Endothelial cell of hepatic sinusoid (primary cell): ENCODE data around the gene STAU1.
"Not testable (repeated sequence)": the region's sequence is repeated elsewhere in the genome, so short reads cannot be mapped to it uniquely, and the experiment has no call there.

Source experiments
- in situ Hi-C: cut with HindIII; loops from 2 replicates; pipeline ENCODE4 v1.10.0; 2017; ENCODE audit warnings: low sequenced_read_pairs

The STAU1 gene

GRCh38 chr20:49203746-49204145 lies 15.6 kb upstream of the STAU1 start:
- in situ Hi-C loops: loop anchor here (5.0 to 10.0 kb wide), 2 partner anchors 39 to 49 kb away; no protein-coding TSS in a partner anchor

GRCh38 chr20:49203011-49203410 lies 14.9 kb upstream of the STAU1 start:
- in situ Hi-C loops: loop anchor here (5.0 to 10.0 kb wide), 2 partner anchors 39 to 48 kb away; no protein-coding TSS in a partner anchor

- in situ Hi-C loops: loop anchor here (5.0 to 10.0 kb wide), 2 partner anchors 42 to 45 kb away; no protein-coding TSS in a partner anchor
Observed at GRCh38 chr20:49199729-49200293, 11.7 kb upstream of the STAU1 start.

- in situ Hi-C loops: not testable (repeated sequence)
Observed at GRCh38 chr20:49192944-49193518, 4.9 kb upstream of the STAU1 start.

GRCh38 chr20:49187330-49187850 lies 744 bp downstream of the STAU1 start:
- in situ Hi-C loops: no loop called here

GRCh38 chr20:49186535-49187329 lies 1.4 kb downstream of the STAU1 start:
- in situ Hi-C loops: no loop called here

GRCh38 chr20:49185071-49185761 lies 2.9 kb downstream of the STAU1 start:
- in situ Hi-C loops: no loop called here

- in situ Hi-C loops: no loop called here
Observed at GRCh38 chr20:49184691-49185070, 3.5 kb downstream of the STAU1 start.

GRCh38 chr20:49184084-49184501 lies 4.0 kb downstream of the STAU1 start:
- in situ Hi-C loops: not testable (repeated sequence)

GRCh38 chr20:49183444-49183843 lies 4.7 kb downstream of the STAU1 start:
- in situ Hi-C loops: no loop called here

- in situ Hi-C loops: no loop called here
Observed at GRCh38 chr20:49181265-49181877, 6.8 kb downstream of the STAU1 start.

GRCh38 chr20:49179368-49180277 lies 8.5 kb downstream of the STAU1 start:
- in situ Hi-C loops: no loop called here

- in situ Hi-C loops: loop anchor here (5.0 kb wide), 2 partner anchors 42 to 48 kb away; no protein-coding TSS in a partner anchor
Observed at GRCh38 chr20:49174183-49174582, 14.0 kb downstream of the STAU1 start.

- in situ Hi-C loops: loop anchor here (5.0 kb wide), 2 partner anchors 40 to 50 kb away; no protein-coding TSS in a partner anchor
Observed at GRCh38 chr20:49172413-49172812, 15.7 kb downstream of the STAU1 start.

GRCh38 chr20:49171909-49172308 lies 16.2 kb downstream of the STAU1 start:
- in situ Hi-C loops: loop anchor here (5.0 kb wide), 2 partner anchors 40 to 50 kb away; no protein-coding TSS in a partner anchor

GRCh38 chr20:49170714-49171113 lies 17.4 kb downstream of the STAU1 start:
- in situ Hi-C loops: loop anchor here (5.0 kb wide), 2 partner anchors 38 to 52 kb away; no protein-coding TSS in a partner anchor

GRCh38 chr20:49169547-49169946 lies 18.6 kb downstream of the STAU1 start:
- in situ Hi-C loops: no loop called here

- in situ Hi-C loops: not testable (repeated sequence)
Observed at GRCh38 chr20:49168864-49169263, 19.3 kb downstream of the STAU1 start.

- in situ Hi-C loops: no loop called here
Observed at GRCh38 chr20:49167811-49168507, 20.2 kb downstream of the STAU1 start.
